Measurements from ENCODE around the gene NRCAM.

The NRCAM gene

DNA sequence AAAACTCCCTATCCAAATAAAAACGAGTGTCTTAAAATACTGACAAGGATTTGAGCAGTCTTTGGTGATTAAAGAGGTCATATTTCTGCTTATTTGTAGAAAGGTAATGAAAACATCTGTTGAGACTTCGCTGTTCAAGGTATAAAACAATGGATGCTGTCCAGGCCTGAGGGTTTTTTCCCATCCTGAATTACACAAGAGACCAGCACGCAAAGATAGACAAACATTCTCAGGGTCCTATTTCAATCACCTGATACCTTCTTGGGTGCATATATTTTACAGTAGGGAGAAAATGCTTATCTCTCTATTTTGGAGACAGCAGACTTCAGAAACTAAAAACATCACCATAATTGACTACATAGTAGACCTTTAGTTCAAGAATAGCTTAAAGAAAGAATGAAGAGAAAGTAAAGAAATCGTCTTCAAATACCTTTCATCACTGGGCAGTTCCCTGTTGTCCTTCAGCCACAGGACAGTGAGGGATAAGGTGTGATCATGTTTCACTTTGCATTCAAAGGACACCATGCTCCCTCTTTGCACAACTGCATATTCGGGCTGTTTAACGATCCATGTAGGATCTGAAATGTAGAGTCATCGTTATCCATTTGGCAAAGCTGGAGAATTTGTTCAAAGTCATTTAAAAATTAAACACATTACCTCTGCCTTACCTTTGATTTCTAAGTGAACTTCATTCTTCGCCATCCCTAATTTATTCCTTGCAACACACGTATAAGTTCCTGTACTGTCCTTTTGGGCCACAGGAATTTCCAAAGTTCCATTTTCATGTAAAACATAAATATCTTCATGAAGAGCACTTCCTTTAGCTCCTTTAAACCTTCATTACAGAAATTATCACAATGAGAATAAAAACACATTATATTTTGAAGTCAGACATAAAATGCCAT, 262.4 kb downstream of the NRCAM start:
- DNase-seq = no peak

DNA sequence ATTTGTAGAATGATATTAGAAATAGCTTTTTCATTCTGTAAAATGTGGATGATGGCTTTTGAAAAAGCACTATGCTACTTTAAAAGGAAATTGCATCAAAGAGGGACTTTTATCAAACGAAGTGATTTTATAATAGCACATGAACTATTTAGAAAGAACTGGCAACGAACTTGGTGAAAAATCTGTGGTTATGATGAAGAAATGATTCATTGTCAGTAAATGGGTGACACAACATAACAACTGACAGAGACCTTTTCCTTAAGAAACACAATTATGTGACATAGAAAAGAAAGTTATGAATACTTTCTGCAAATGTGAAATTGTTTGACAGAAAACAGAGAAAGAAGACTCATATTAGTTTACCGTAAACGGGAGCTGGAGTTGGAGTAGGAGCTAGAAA, 265.3 kb downstream of the NRCAM start:
- DNase-seq = no peak

DNA sequence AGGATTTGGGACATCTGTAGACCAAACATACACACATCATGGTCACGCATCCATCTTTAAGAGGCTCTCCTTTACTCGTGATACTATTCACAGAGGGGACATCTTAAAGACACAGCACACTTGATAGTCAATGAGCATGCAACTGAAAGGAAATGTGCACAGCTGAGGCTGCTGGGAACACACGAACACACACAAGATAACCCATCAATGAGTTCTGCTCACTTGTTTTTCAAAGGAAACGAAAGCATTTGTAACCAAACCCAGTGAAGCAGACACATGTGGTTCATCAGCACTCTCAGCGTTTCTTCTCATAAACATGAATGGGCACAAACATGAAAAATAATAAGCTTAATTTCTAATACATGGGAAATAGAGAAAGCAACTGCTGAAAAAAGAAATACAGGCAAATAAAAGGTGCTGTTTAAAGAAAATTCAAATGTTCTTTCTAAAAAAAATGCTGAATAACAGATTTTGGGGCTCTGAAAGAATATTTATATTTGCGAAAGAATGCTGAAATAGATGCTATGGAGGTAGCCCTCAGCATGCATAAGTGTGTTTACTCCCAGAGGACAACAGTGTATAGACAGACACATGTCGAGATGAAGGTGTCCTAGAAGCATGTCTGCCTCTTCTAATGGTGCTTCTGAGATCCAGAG, 266.4 kb downstream of the NRCAM start:
- DNase-seq = no peak

DNA sequence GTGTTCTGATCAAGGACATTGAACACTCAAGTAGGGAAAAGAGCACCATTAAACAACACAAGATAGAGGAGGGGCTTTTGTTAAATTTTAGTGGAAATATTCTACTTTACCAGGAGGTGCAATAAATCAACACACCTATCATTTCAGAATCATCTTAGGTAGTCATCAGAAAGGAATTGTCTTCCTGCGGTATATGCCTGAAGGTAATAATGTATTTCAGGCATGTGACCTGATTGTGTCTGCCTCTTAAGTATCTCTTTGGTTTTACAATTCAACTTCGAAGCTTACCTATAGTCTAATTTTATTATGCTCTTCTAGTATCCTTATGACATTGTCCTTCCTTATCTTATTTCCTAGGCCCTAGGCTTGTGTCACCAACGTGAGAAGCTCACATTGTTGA, 267.5 kb downstream of the NRCAM start:
- DNase-seq = no peak

- DNase-seq = peak; percentile 29
These were observed 274.9 kb downstream of the NRCAM start for GRCh38 chr7:108181073-108181985.

GRCh38 chr7:108178398-108178797, 277.8 kb downstream of the NRCAM start:
- DNase-seq = peak; percentile 93

DNA sequence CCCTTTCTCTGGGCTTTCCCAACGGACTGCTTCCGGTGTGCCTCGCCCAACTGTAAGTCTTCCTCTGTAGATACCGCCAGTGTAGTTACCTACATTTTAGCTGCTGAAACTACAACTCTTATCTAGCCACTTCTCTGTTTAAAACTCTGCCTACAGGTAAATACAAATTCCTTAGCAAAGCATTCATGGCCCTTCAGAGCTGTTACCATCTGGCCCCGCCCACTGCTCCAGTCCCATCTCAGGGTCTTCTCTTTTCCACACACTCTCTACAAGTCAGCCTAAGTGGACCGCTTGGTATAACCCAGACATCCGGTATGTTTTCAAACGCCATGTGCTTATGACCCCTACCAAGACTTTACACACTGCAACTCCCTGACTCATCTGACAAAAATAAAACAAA, 285.1 kb downstream of the NRCAM start:
- DNase-seq = no peak

- DNase-seq = no peak
These were observed 286.0 kb downstream of the NRCAM start for GRCh38 chr7:108170251-108170650.

DNA sequence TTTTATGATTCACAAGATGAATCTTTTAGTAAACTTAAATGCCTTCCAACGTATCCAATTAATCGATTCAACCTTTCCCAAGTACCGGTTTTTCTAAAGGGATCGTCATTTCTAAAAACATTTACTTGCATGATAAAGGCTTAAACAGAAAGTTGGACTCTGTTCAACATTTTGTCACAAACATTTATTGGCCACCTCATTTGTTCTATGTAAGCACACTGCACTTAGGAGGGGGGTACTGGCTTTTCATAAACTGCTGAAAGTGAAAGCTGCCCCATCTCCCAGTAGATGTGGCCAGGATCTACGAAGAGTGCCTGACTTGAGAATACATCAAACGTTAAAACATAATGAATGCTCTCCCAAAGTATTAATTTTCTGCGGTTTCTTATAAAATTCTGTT, 288.8 kb downstream of the NRCAM start:
- peak; percentile 39 for DNase-seq

- DNase-seq = no peak
These were observed 289.5 kb downstream of the NRCAM start for GRCh38 chr7:108166687-108167086.

DNA sequence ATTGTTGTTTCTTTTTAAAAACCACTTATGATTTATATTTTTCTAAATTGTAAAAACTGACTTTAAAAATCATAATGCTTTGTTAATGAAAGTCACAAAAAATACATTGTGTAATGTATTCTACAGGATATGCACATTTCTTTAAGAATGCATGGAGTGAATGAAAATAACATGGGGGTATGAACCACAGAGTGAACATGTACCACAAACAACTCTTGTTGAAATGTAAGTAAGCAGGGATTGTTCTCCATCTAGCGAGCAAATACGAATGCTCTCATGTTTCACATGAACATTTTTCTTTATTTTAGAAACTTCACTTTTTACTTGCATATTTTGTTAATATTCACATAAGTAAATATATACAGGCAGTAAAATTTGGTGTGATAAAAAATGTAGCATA, 290.5 kb downstream of the NRCAM start:
- no peak for DNase-seq

- DNase-seq = no peak
These were observed 291.3 kb downstream of the NRCAM start for GRCh38 chr7:108164946-108165345.

DNA sequence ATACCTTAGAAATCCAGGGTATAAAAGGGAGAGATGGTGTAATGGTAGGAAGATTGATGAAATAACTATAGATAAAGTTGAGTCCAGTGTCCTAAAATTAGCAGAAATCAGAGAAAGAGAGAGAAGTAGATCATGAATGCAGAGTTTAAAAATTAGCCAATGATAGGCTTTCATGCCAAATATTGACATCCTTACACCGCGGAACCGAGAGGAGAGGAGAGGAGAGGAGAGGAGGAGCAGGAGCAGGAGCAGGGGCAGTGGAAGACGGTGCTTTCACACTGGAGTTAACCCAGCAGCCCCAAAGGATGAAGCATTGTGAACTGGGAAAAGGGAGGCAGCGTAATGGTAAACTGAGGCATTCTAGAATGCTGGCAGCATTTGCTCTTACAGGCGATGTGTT, 291.9 kb downstream of the NRCAM start:
- no peak for DNase-seq

- no peak for DNase-seq
These were observed 297.5 kb downstream of the NRCAM start for GRCh38 chr7:108158776-108159175.

GRCh38 chr7:108157606-108158335, 298.5 kb downstream of the NRCAM start:
- no peak for DNase-seq

DNA sequence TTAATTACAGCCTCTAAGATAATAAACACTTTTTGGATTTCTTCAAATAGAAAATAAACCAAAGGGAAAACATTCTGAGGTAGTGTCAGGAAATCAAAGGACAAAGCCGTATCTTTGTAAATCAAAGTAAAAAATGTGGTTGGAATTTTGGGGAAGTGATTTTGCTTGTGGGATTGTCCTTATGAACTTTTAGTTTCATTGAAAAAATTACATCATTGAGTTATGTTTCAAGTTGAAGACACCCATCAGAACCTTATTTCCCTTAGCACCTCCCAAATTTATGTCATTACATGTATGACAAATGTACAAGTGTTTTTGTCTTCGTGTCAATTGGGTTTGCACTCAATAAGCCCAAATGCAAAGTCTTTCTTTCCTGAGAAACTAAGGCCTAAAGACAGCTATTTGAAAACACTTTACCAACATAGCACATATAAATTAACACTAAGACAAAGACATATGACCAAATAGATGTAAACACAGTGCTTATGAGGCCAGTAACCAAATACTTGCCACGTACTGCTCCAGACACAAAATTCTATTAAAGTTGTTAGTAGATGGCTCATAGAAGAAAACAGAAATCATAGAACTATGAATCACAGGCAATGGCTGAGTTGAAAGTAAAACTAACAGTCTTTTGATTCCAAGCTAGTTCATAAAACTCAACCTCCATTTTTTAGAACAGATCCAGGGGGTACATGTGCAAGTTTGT, 299.2 kb downstream of the NRCAM start:
- DNase-seq = no peak

GRCh38 chr7:108152198-108152597, 304.0 kb downstream of the NRCAM start:
- DNase-seq = no peak

DNA sequence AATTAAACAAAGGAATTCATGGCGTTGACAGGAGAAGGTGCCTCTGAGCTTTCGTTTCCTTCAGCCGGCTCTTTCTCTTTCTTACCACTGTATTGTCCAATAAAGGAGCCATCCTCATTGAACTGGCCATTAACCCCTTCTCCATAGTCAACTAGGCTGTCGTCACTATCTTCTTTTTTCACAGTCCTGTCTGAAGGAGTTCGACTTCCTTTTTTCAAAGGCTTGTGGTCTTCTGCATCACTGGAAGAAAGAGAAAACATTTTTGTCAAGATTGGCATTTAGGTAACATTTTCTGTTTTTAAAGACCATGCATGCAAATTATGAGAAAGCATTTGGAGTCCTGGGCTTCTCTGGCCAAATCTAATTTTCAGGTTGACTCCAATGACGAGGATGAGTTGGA, 306.3 kb downstream of the NRCAM start:
- DNase-seq = no peak

DNA sequence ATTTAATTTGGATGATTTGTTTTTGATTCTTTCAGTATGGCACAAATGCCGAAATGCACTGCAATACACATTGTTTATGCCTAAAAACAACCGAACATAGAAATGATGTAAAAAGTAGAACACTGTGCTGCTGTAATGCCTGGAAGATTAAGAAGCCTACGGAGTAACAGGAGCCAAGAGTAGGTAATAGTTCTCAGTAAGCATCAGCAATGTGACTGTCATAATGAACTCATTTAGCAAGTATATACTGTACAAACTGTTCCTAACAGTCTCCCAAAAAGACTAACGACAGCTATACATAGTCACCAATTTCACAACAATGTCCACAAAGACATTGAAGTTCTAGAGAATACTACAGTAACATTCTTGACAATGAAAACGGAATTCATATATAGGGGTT, 307.1 kb downstream of the NRCAM start:
- no peak for DNase-seq

GRCh38 chr7:108147031-108147563, 309.1 kb downstream of the NRCAM start:
- no peak for DNase-seq

GRCh38 chr7:108146070-108146842, 310.0 kb downstream of the NRCAM start:
- peak; percentile 42 for DNase-seq

Data from NCI-H774 (cell line).